HG03457 (cell line): ENCODE data around the gene PCP4.

Experiments
- ATAC-seq: cut with Tn5 transposase; IDR thresholded peaks from one replicate; pipeline ENCODE4 v1.9.1; 2021; ENCODE audit warnings: moderate number of reproducible peaks; ENCODE audit not compliant: unreplicated experiment

Gene PCP4

DNA sequence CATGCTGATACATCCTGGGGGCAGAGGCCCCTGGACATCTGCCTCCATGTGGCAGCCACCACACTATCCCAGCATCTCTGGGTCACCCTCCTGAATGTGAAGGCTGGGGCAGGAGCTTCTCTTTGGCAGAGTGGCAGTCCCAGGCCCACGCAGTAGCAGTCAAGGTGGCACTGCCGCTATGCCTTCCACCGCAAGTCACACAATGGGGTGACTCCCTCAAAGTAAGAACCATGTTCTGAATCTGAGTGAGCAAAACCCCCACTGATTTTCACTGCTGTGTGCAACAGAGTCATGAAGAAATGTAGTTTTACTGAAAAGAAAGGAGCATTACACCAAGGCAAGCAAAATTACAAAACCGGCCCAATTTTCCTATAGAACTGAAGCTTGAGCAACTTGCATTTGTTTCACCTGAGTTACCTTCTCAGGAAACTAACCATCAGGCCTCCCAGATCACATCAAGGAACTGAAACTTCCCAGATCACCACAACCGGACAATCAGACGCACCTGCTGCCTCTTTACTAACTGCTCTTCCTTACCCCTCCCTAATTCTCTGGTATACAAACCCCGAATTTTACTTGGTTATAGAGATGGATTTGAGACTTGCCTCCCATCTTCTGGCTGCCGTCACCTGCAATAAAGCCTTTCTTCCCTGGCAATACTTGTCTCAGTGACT is 102.6 kb downstream of the PCP4 start:
- ATAC-seq: no peak

- ATAC-seq: no peak
Observed at GRCh38 chr21:39971956-39972355, 104.7 kb downstream of the PCP4 start.

GRCh38 chr21:39972471-39972870 is 105.2 kb downstream of the PCP4 start:
- ATAC-seq: no peak

- no peak for ATAC-seq
Observed at GRCh38 chr21:39972976-39973770, 105.9 kb downstream of the PCP4 start.

- no peak for ATAC-seq
Observed at GRCh38 chr21:39976800-39977199, 109.6 kb downstream of the PCP4 start.
